Measurements from ENCODE around the gene TMEM38B. TPM values are rescaled to one million over a fixed set of nuclear protein-coding genes. Genes with fewer than 3 reads are reported as not detected.

Gene TMEM38B
- total RNA-seq, 1 experiment from 2014 or later: 48.6 TPM

GRCh38 chr9:105816202-105816744, 121.9 kb downstream of the TMEM38B start:
- Histone ChIP-seq H3K4me1 (no peaks in the 10 kb centered on the region), H3K9me3 (no peaks in the 10 kb centered on the region), H3K27me3 (replicated peaks; ENCODE audit: control insufficient read depth, insufficient read depth, low read length) (no peaks in the 10 kb centered on the region), H3K36me3 (ENCODE audit: control insufficient read depth, insufficient read depth, low read length) (no peaks in the 10 kb centered on the region), H3K4me3 (ENCODE audit: low read depth, low read length) (no peak overlapping the region)
- DNase-seq: no peak
- peaks cover 36% of the 10 kb centered on the region for H3K9me3 Mint-ChIP-seq (ENCODE audit: unreplicated experiment)
- BruUV-seq (replicated peaks): no TSS peak
- intact Hi-C loops (cut with micrococcal nuclease; ENCODE audit: unreplicated experiment): no loop called here
- no peak overlapping the region for H3K27ac Mint-ChIP-seq (ENCODE audit: unreplicated experiment)
- no peak overlapping the region for H3K4me3 Mint-ChIP-seq (ENCODE audit: unreplicated experiment)
- TF ChIP-seq CTCF (IDR thresholded peaks at IDR 0.05; ENCODE audit: insufficient read depth in 1 of 2, low read depth in 1 of 2, low read length in 1 of 2, severe bottlenecking in 1 of 2, unreplicated experiment in 1 of 2): no peak
- no peaks in the 10 kb centered on the region for H3K36me3 Mint-ChIP-seq (ENCODE audit: insufficient read depth, unreplicated experiment)
- POLR2A ChIA-PET: no interaction called here
- no peaks in the 10 kb centered on the region for H3K4me1 Mint-ChIP-seq (ENCODE audit: low read depth, unreplicated experiment)
- H3K27me3 Mint-ChIP-seq (ENCODE audit: insufficient read depth, unreplicated experiment): no peaks in the 10 kb centered on the region
- CTCF ChIA-PET: no interaction called here

- no peaks in the 10 kb centered on the region for H3K27me3 Mint-ChIP-seq (ENCODE audit: insufficient read depth, unreplicated experiment)
- H3K36me3 Mint-ChIP-seq (ENCODE audit: insufficient read depth, unreplicated experiment): no peaks in the 10 kb centered on the region
- peaks cover 29% of the 10 kb centered on the region for H3K9me3 Mint-ChIP-seq (ENCODE audit: unreplicated experiment)
- Histone ChIP-seq H3K36me3 (ENCODE audit: control insufficient read depth, insufficient read depth, low read length) (no peaks in the 10 kb centered on the region), H3K4me1 (no peaks in the 10 kb centered on the region), H3K9me3 (no peaks in the 10 kb centered on the region), H3K27me3 (replicated peaks; ENCODE audit: control insufficient read depth, insufficient read depth, low read length) (no peaks in the 10 kb centered on the region), H3K4me3 (ENCODE audit: low read depth, low read length) (no peak overlapping the region)
- no peak for DNase-seq
- H3K4me1 Mint-ChIP-seq (ENCODE audit: low read depth, unreplicated experiment): no peaks in the 10 kb centered on the region
- intact Hi-C loops (cut with micrococcal nuclease; ENCODE audit: unreplicated experiment): no loop called here
- H3K4me3 Mint-ChIP-seq (ENCODE audit: unreplicated experiment): no peak overlapping the region
- ChIA-PET CTCF (no interaction called here), POLR2A (no interaction called here)
- BruUV-seq (replicated peaks): no TSS peak
- no peak for TF ChIP-seq CTCF (IDR thresholded peaks at IDR 0.05; ENCODE audit: insufficient read depth in 1 of 2, low read depth in 1 of 2, low read length in 1 of 2, severe bottlenecking in 1 of 2, unreplicated experiment in 1 of 2)
- H3K27ac Mint-ChIP-seq (ENCODE audit: unreplicated experiment): no peak overlapping the region
Observed at GRCh38 chr9:105816981-105817380, 122.6 kb downstream of the TMEM38B start.

- POLR2A ChIA-PET: no interaction called here
- Histone ChIP-seq H3K27me3 (replicated peaks; ENCODE audit: control insufficient read depth, insufficient read depth, low read length) (no peaks in the 10 kb centered on the region), H3K4me1 (no peaks in the 10 kb centered on the region), H3K36me3 (ENCODE audit: control insufficient read depth, insufficient read depth, low read length) (no peaks in the 10 kb centered on the region), H3K9me3 (no peaks in the 10 kb centered on the region), H3K4me3 (ENCODE audit: low read depth, low read length) (no peak overlapping the region)
- CTCF ChIA-PET: no interaction called here
- no peaks in the 10 kb centered on the region for H3K4me1 Mint-ChIP-seq (ENCODE audit: low read depth, unreplicated experiment)
- DNase-seq: no peak
- no peak overlapping the region for H3K4me3 Mint-ChIP-seq (ENCODE audit: unreplicated experiment)
- no peak for TF ChIP-seq CTCF (IDR thresholded peaks at IDR 0.05; ENCODE audit: insufficient read depth in 1 of 2, low read depth in 1 of 2, low read length in 1 of 2, severe bottlenecking in 1 of 2, unreplicated experiment in 1 of 2)
- H3K9me3 Mint-ChIP-seq (ENCODE audit: unreplicated experiment): peaks cover 27% of the 10 kb centered on the region
- intact Hi-C loops (cut with micrococcal nuclease; ENCODE audit: unreplicated experiment): no loop called here
- no peak overlapping the region for H3K27ac Mint-ChIP-seq (ENCODE audit: unreplicated experiment)
- H3K27me3 Mint-ChIP-seq (ENCODE audit: insufficient read depth, unreplicated experiment): no peaks in the 10 kb centered on the region
- H3K36me3 Mint-ChIP-seq (ENCODE audit: insufficient read depth, unreplicated experiment): no peaks in the 10 kb centered on the region
- BruUV-seq (replicated peaks): no TSS peak
Observed at GRCh38 chr9:105818903-105819302, 124.6 kb downstream of the TMEM38B start.

Measured in Caco-2 (cell line).